ENCODE measurements around the gene TASOR2. TPM values are rescaled to one million over a fixed set of nuclear protein-coding genes. Genes with fewer than 3 reads are reported as not detected.
A peak's percentile ranks its signal among the peaks of the same experiment; 100 is the strongest.

Gene TASOR2
- total RNA-seq: 10 to 100 TPM; 36.4 to 37.7 TPM

- CTCF ChIA-PET: interaction anchor here (0.7 kb wide), 1 partner anchor 55 kb away, joined by 3 read pairs; no protein-coding TSS in a partner anchor
- peaks cover 6% of the 10 kb centered on the region for H3K36me3 Mint-ChIP-seq (ENCODE audit: low read depth)
- H3K4me3 Mint-ChIP-seq: peak within 1 kb of the TSS; percentile 87
- peak within 1 kb of the TSS; percentile 94 for H3K27ac Mint-ChIP-seq
- no peaks in the 10 kb centered on the region for H3K27me3 Mint-ChIP-seq (ENCODE audit: low read depth)
- intact Hi-C loops (cut with micrococcal nuclease): loop anchor here (1.0 to 10.0 kb wide), 7 partner anchors 18 to 404 kb away; partner anchors contain the start of genes ASB13, GDI2, IL15RA and RBM17
- no peaks in the 10 kb centered on the region for H3K9me3 Mint-ChIP-seq
- H3K4me1 Mint-ChIP-seq (ENCODE audit: low read depth): peaks cover 45% of the 10 kb centered on the region
- DNase-seq: peak; percentile 98
Measured at GRCh38 chr10:5684318-5684970, at the start of gene TASOR2. TASOR2 (plus strand) TSS chr10:5684838; CDS start chr10:5720643, 35,805 bp downstream.

- DNase-seq: no peak
- intact Hi-C loops (cut with micrococcal nuclease): no loop called here
- Mint-ChIP-seq H3K36me3 (ENCODE audit: low read depth) (no peaks in the 10 kb centered on the region), H3K4me3 (no peak overlapping the region), H3K27ac (no peak overlapping the region), H3K27me3 (ENCODE audit: low read depth) (no peaks in the 10 kb centered on the region), H3K4me1 (ENCODE audit: low read depth) (peaks cover 3% of the 10 kb centered on the region), H3K9me3 (no peaks in the 10 kb centered on the region)
- CTCF ChIA-PET: interaction anchor here (1.2 kb wide), 1 partner anchor 12 kb away, joined by 5 read pairs; no protein-coding TSS in a partner anchor
Measured at GRCh38 chr10:5634918-5635317, 49.7 kb upstream of the TASOR2 start.

- CTCF ChIA-PET: no interaction called here
- intact Hi-C loops (cut with micrococcal nuclease): no loop called here
- Mint-ChIP-seq H3K27me3 (ENCODE audit: low read depth) (no peaks in the 10 kb centered on the region), H3K36me3 (ENCODE audit: low read depth) (peaks cover 6% of the 10 kb centered on the region), H3K4me3 (no peak overlapping the region), H3K4me1 (ENCODE audit: low read depth) (no peaks in the 10 kb centered on the region), H3K27ac (no peak overlapping the region), H3K9me3 (no peaks in the 10 kb centered on the region)
- no peak for DNase-seq
Measured at GRCh38 chr10:5638494-5638893, 46.1 kb upstream of the TASOR2 start.

- Mint-ChIP-seq H3K4me1 (ENCODE audit: low read depth) (no peaks in the 10 kb centered on the region), H3K9me3 (no peaks in the 10 kb centered on the region), H3K36me3 (ENCODE audit: low read depth) (peaks cover 6% of the 10 kb centered on the region), H3K27ac (no peak overlapping the region), H3K4me3 (no peak overlapping the region), H3K27me3 (ENCODE audit: low read depth) (no peaks in the 10 kb centered on the region)
- CTCF ChIA-PET: no interaction called here
- intact Hi-C loops (cut with micrococcal nuclease): no loop called here
- DNase-seq: no peak
Measured at GRCh38 chr10:5639066-5639465, 45.6 kb upstream of the TASOR2 start.

GRCh38 chr10:5640036-5640435 is 44.6 kb upstream of the TASOR2 start:
- peaks cover 6% of the 10 kb centered on the region for H3K36me3 Mint-ChIP-seq (ENCODE audit: low read depth)
- no peak overlapping the region for H3K27ac Mint-ChIP-seq
- no peaks in the 10 kb centered on the region for H3K9me3 Mint-ChIP-seq
- DNase-seq: no peak
- CTCF ChIA-PET: no interaction called here
- H3K4me3 Mint-ChIP-seq: no peak overlapping the region
- H3K4me1 Mint-ChIP-seq (ENCODE audit: low read depth): no peaks in the 10 kb centered on the region
- H3K27me3 Mint-ChIP-seq (ENCODE audit: low read depth): no peaks in the 10 kb centered on the region
- intact Hi-C loops (cut with micrococcal nuclease): no loop called here

- H3K36me3 Mint-ChIP-seq (ENCODE audit: low read depth): peaks cover 6% of the 10 kb centered on the region
- CTCF ChIA-PET: no interaction called here
- no peaks in the 10 kb centered on the region for H3K4me1 Mint-ChIP-seq (ENCODE audit: low read depth)
- no peak overlapping the region for H3K27ac Mint-ChIP-seq
- H3K27me3 Mint-ChIP-seq (ENCODE audit: low read depth): no peaks in the 10 kb centered on the region
- H3K9me3 Mint-ChIP-seq: no peaks in the 10 kb centered on the region
- H3K4me3 Mint-ChIP-seq: no peak overlapping the region
- intact Hi-C loops (cut with micrococcal nuclease): no loop called here
- DNase-seq: no peak
Measured at GRCh38 chr10:5640501-5640900, 44.1 kb upstream of the TASOR2 start.

- CTCF ChIA-PET: interaction anchor here (2.0 kb wide), 1 partner anchor 18 kb away, joined by 5 read pairs; no protein-coding TSS in a partner anchor
- Mint-ChIP-seq H3K4me3 (no peak overlapping the region), H3K36me3 (ENCODE audit: low read depth) (peaks cover 6% of the 10 kb centered on the region), H3K9me3 (no peaks in the 10 kb centered on the region), H3K27me3 (ENCODE audit: low read depth) (no peaks in the 10 kb centered on the region), H3K27ac (no peak overlapping the region), H3K4me1 (ENCODE audit: low read depth) (no peaks in the 10 kb centered on the region)
- no peak for DNase-seq
- intact Hi-C loops (cut with micrococcal nuclease): no loop called here
Measured at GRCh38 chr10:5641501-5641900, 43.1 kb upstream of the TASOR2 start.

GRCh38 chr10:5643346-5644067 is 41.1 kb upstream of the TASOR2 start:
- H3K4me1 Mint-ChIP-seq (ENCODE audit: low read depth): no peaks in the 10 kb centered on the region
- peaks cover 8% of the 10 kb centered on the region for H3K36me3 Mint-ChIP-seq (ENCODE audit: low read depth)
- intact Hi-C loops (cut with micrococcal nuclease): no loop called here
- no peak overlapping the region for H3K27ac Mint-ChIP-seq
- H3K4me3 Mint-ChIP-seq: no peak overlapping the region
- no peak for DNase-seq
- H3K27me3 Mint-ChIP-seq (ENCODE audit: low read depth): no peaks in the 10 kb centered on the region
- H3K9me3 Mint-ChIP-seq: no peaks in the 10 kb centered on the region
- CTCF ChIA-PET: interaction anchor here (2.0 to 4.1 kb wide), 2 partner anchors 14 to 20 kb away, joined by 5 to 15 read pairs; no protein-coding TSS in a partner anchor

GRCh38 chr10:5644930-5645329 is 39.7 kb upstream of the TASOR2 start:
- no peak overlapping the region for H3K4me3 Mint-ChIP-seq
- H3K36me3 Mint-ChIP-seq (ENCODE audit: low read depth): peaks cover 12% of the 10 kb centered on the region
- H3K27me3 Mint-ChIP-seq (ENCODE audit: low read depth): no peaks in the 10 kb centered on the region
- no peak for DNase-seq
- no peaks in the 10 kb centered on the region for H3K9me3 Mint-ChIP-seq
- CTCF ChIA-PET: interaction anchor here (0.6 to 4.1 kb wide), 2 partner anchors 13 to 15 kb away, joined by 4 to 15 read pairs; no protein-coding TSS in a partner anchor
- intact Hi-C loops (cut with micrococcal nuclease): no loop called here
- no peak overlapping the region for H3K27ac Mint-ChIP-seq
- H3K4me1 Mint-ChIP-seq (ENCODE audit: low read depth): peaks cover 1% of the 10 kb centered on the region

GRCh38 chr10:5645375-5645774 is 39.3 kb upstream of the TASOR2 start:
- CTCF ChIA-PET: interaction anchor here (4.1 kb wide), 1 partner anchor 16 kb away, joined by 15 read pairs; no protein-coding TSS in a partner anchor
- H3K27ac Mint-ChIP-seq: no peak overlapping the region
- H3K4me1 Mint-ChIP-seq (ENCODE audit: low read depth): peaks cover 1% of the 10 kb centered on the region

GRCh38 chr10:5645944-5646617 is 38.6 kb upstream of the TASOR2 start:
- Mint-ChIP-seq H3K27ac (no peak overlapping the region), H3K9me3 (no peaks in the 10 kb centered on the region), H3K27me3 (ENCODE audit: low read depth) (no peaks in the 10 kb centered on the region), H3K4me3 (no peak overlapping the region), H3K4me1 (ENCODE audit: low read depth) (peaks cover 1% of the 10 kb centered on the region), H3K36me3 (ENCODE audit: low read depth) (peaks cover 13% of the 10 kb centered on the region)
- DNase-seq: no peak
- intact Hi-C loops (cut with micrococcal nuclease): no loop called here
- CTCF ChIA-PET: interaction anchor here (4.1 kb wide), 1 partner anchor 16 kb away, joined by 15 read pairs; no protein-coding TSS in a partner anchor

More at GRCh38 chr10:5645375-5645774, 39.3 kb upstream of the TASOR2 start:
- Mint-ChIP-seq H3K9me3 (no peaks in the 10 kb centered on the region), H3K4me3 (no peak overlapping the region), H3K36me3 (ENCODE audit: low read depth) (peaks cover 16% of the 10 kb centered on the region), H3K27me3 (ENCODE audit: low read depth) (no peaks in the 10 kb centered on the region)
- intact Hi-C loops (cut with micrococcal nuclease): no loop called here
- no peak for DNase-seq

GRCh38 chr10:5647507-5648240 is 37.0 kb upstream of the TASOR2 start:
- intact Hi-C loops (cut with micrococcal nuclease): no loop called here
- Mint-ChIP-seq H3K36me3 (ENCODE audit: low read depth) (peaks cover 10% of the 10 kb centered on the region), H3K9me3 (no peaks in the 10 kb centered on the region), H3K4me1 (ENCODE audit: low read depth) (peaks cover 1% of the 10 kb centered on the region), H3K4me3 (no peak overlapping the region), H3K27ac (no peak overlapping the region), H3K27me3 (ENCODE audit: low read depth) (no peaks in the 10 kb centered on the region)
- CTCF ChIA-PET: interaction anchor here (0.7 kb wide), 1 partner anchor 18 kb away, joined by 3 read pairs; the partner anchor contains the start of gene ASB13
- DNase-seq: no peak

Data from activated naive CD4-positive, alpha-beta T cell treated with anti-CD3 and anti-CD28 coated beads for 36 hours (primary cell).